Endodermal cell (in vitro differentiated cells): ENCODE data around the gene SPATA25. TPM values are rescaled to one million over a fixed set of nuclear protein-coding genes. Genes with fewer than 3 reads are reported as not detected.
A peak's percentile ranks its signal among the peaks of the same experiment; 100 is the strongest.

Source experiments
- DNase-seq: peaks from one replicate; pipeline ENCODE4 v3.0.0-alpha.2; 2017
- H3K27ac ChIP-seq: 2 replicates; pipeline ENCODE4 v1.5.1; 2013; ENCODE audit warnings: mild to moderate bottlenecking, low read depth, low read length, moderate library complexity
- H3K27me3 ChIP-seq: 2 replicates; pipeline ENCODE4 v1.6.1; 2013; ENCODE audit warnings: mild to moderate bottlenecking, low read length, moderate library complexity; ENCODE audit not compliant: insufficient read depth, control insufficient read depth, poor library complexity, severe bottlenecking
- H3K36me3 ChIP-seq: 2 replicates; pipeline ENCODE4 v1.7.0; 2013; ENCODE audit warnings: mild to moderate bottlenecking, low read length, moderate library complexity; ENCODE audit not compliant: control insufficient read depth, insufficient read depth
- H3K4me1 ChIP-seq: one replicate; pipeline ENCODE4 v1.7.0; 2013; ENCODE audit warnings: low read length; ENCODE audit not compliant: control insufficient read depth, insufficient read depth
- H3K4me3 ChIP-seq: 2 replicates; pipeline ENCODE4 v1.5.1; 2013; ENCODE audit warnings: mild to moderate bottlenecking, low read length, moderate library complexity
- H3K9ac ChIP-seq: 2 replicates; pipeline ENCODE4 v1.6.1; 2013; ENCODE audit warnings: mild to moderate bottlenecking, low read length, moderate library complexity; ENCODE audit not compliant: poor library complexity, severe bottlenecking; ENCODE audit errors: extremely low read depth
- H3K9me3 ChIP-seq: 2 replicates; pipeline ENCODE4 v1.6.1; 2013; ENCODE audit warnings: mild to moderate bottlenecking, low read length, moderate library complexity; ENCODE audit not compliant: control insufficient read depth
- H3K27ac Mint-ChIP-seq: 2 replicates; pipeline ENCODE4 v1.8.0; 2020; ENCODE audit warnings: mixed read lengths
- H3K27me3 Mint-ChIP-seq: 2 replicates; pipeline ENCODE4 v1.8.0; 2021; ENCODE audit warnings: mild to moderate bottlenecking, mixed read lengths; ENCODE audit not compliant: insufficient read depth
- H3K36me3 Mint-ChIP-seq: 2 replicates; pipeline ENCODE4 v1.8.0; 2020; ENCODE audit warnings: low read depth, mixed read lengths
- H3K4me1 Mint-ChIP-seq: 2 replicates; pipeline ENCODE4 v1.8.0; 2020; ENCODE audit warnings: mixed read lengths
- H3K4me3 Mint-ChIP-seq: 2 replicates; pipeline ENCODE4 v1.8.0; 2020; ENCODE audit warnings: mild to moderate bottlenecking, moderate library complexity, mixed read lengths
- H3K9me3 Mint-ChIP-seq: 2 replicates; pipeline ENCODE4 v1.8.0; 2020; ENCODE audit warnings: mild to moderate bottlenecking, mixed read lengths
- CTCF ChIP-seq: fragments of 200-600 bp; sonication (generic); conservative IDR thresholded peaks from 2 replicates; pipeline ENCODE4 v1.5.0; 2021; ENCODE audit warnings: antibody characterized with exemption, mild to moderate bottlenecking
- WGBS, 2 experiments: methylation state at CpG; one replicate each; pipeline versions ENCODE4 v1.1.5 to v1.1.7; 2013; ENCODE audit warnings: missing lambda C conversion rate in 2 of 2, mixed read lengths in 1 of 2; ENCODE audit not compliant: insufficient coverage in 1 of 2, insufficient read length in 1 of 2; 5-methylcytosine and 5-hydroxymethylcytosine counted together
- total RNA-seq, 2 donors: library from RNA; stranded (reverse); fragmentation: NEBNext Ultra II Directional in 1 of 2; extraction: Animal tissue kit (Norgen Biotek cat#: 25700) in 1 of 2; gene quantifications; 2 replicates in 1 of 2; 3 replicates in 1 of 2; pipeline ENCODE4 v1.2.1, GENCODE V29; 2021

SPATA25 gene
- total RNA-seq, 2 donors from 2014 or later, result 2.2 to 2.6 TPM

DNA sequence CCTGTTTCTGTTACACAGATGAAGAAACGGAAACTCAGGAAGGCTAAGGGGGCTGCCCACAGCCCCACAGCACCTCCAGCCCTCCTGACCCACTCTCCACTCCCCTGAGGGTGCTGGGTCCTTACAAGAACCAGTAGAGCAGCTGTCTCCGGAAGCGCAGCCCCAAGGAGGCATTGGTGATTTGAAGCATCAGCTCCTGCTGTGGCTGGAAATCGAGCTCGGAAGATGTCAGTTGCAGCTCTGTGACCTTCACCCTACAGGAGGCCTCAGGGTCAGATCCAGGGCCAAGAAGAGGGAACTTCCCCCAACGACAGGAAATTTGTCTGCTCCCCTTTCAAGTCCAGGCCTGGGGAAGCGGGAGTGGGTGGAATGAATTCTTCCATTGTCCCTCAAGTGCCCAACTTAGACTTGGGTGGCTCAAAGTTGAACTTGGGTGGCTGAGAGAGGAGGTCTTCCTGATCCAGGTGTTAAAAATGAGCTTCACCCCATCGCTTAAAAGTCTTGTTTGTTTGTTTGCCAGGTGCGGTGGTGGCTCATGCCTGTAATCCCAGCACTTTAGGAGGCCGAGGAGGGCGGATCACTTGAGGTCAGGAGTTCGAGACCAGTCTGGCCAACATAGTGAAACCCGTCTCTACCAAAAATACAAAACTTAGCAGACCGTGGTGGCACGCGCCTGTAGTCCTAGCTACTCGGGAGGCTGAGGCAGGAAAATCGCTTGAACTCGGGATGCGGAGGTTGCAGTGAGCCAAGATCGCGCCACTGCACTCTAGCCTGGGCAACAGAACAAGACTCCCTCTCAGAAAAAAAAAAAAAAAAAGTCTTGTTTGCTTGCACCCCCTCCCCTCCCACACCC, 22.6 kb upstream of the SPATA25 start:
- Histone ChIP-seq H3K4me3 (peak overlapping the region; percentile 69), H3K4me1 (peaks cover 4% of the 10 kb centered on the region), H3K9me3 (no peaks in the 10 kb centered on the region), H3K27me3 (no peaks in the 10 kb centered on the region), H3K36me3 (peaks cover 42% of the 10 kb centered on the region), H3K9ac (no peak overlapping the region), H3K27ac (no peak overlapping the region)
- no peak for TF ChIP-seq CTCF
- 89 to 93% methylated on average over 16 to 21 of the region's 22 CpGs for WGBS, 2 experiments
- Mint-ChIP-seq H3K4me3 (peak overlapping the region; percentile 71), H3K9me3 (no peaks in the 10 kb centered on the region), H3K4me1 (peaks cover 12% of the 10 kb centered on the region), H3K36me3 (peaks cover 32% of the 10 kb centered on the region), H3K27ac (no peak overlapping the region), H3K27me3 (peaks cover 14% of the 10 kb centered on the region)
- DNase-seq, result no peak

DNA sequence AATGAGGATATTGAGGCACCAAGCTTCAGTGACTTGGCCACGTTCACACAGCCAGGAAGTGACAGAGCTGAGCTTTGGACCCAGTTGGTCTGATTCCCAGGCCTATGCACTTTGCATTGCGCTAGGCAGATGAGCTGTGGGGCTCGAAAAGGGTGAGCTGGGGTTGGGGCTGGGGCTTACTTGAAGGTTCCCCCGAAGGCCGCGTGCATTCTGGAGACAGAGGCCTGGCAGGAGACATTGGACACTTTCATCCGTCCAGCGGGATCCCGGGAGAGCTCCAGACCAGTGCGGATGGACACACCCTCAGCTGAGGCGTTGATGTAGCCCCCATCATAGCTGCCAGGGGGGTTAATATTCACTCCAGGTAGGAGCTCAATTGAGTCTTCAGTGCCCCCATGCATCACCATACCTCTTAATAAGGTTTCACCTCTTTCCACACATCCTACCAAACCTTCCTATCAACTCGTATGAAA, 21.9 kb upstream of the SPATA25 start:
- no peak overlapping the region for H3K4me3 Mint-ChIP-seq
- Histone ChIP-seq H3K9me3 (no peaks in the 10 kb centered on the region), H3K4me3 (no peak overlapping the region), H3K27ac (no peak overlapping the region), H3K4me1 (peaks cover 4% of the 10 kb centered on the region), H3K9ac (no peak overlapping the region), H3K36me3 (peaks cover 47% of the 10 kb centered on the region), H3K27me3 (no peaks in the 10 kb centered on the region)
- no peaks in the 10 kb centered on the region for H3K9me3 Mint-ChIP-seq
- WGBS, 2 experiments, result 94 to 97% methylated on average over 10 to 12 of the region's 12 CpGs
- H3K36me3 Mint-ChIP-seq, result peaks cover 38% of the 10 kb centered on the region
- peaks cover 8% of the 10 kb centered on the region for H3K4me1 Mint-ChIP-seq
- DNase-seq, result no peak
- TF ChIP-seq CTCF, result no peak
- peaks cover 14% of the 10 kb centered on the region for H3K27me3 Mint-ChIP-seq
- H3K27ac Mint-ChIP-seq, result no peak overlapping the region

DNA sequence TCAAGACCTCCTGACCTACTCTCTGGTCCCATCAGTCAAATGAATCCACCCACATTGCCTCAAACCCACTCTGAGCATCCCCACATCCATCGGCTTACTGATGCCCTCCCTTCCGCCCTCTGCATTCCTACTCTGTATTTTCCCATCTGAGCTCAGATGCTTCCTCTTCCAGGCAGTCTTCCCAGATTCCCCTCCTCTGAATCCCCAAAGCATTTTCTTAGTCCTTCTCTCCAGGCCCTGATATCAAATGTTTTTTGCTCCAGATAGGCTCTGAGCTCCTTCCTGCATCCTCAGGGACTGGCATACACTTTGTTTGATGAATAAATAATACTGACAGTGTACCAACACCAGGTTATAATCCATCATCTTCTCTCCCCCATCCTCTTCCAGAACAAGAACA, 20.7 kb upstream of the SPATA25 start:
- DNase-seq, result no peak
- Mint-ChIP-seq H3K4me1 (peaks cover 5% of the 10 kb centered on the region), H3K9me3 (no peaks in the 10 kb centered on the region), H3K4me3 (no peak overlapping the region), H3K27ac (no peak overlapping the region), H3K27me3 (peaks cover 10% of the 10 kb centered on the region), H3K36me3 (peaks cover 50% of the 10 kb centered on the region)
- 91 to 100% methylated on average over 2 of the region's 2 CpGs for WGBS, 2 experiments
- H3K4me3 ChIP-seq, result no peak overlapping the region
- H3K27ac ChIP-seq, result no peak overlapping the region
- H3K9me3 ChIP-seq, result no peaks in the 10 kb centered on the region
- H3K36me3 ChIP-seq, result peaks cover 60% of the 10 kb centered on the region
- H3K27me3 ChIP-seq, result no peaks in the 10 kb centered on the region
- no peak overlapping the region for H3K9ac ChIP-seq
- TF ChIP-seq CTCF, result no peak
- H3K4me1 ChIP-seq, result peaks cover 4% of the 10 kb centered on the region
